GM21367 (cell line): ENCODE data around the gene DDIAS.
"Not testable (repeated sequence)": the region's sequence is repeated elsewhere in the genome, so short reads cannot be mapped to it uniquely, and the experiment has no call there.

Experiments
- ATAC-seq: cut with Tn5 transposase; IDR thresholded peaks from one replicate; pipeline ENCODE4 v1.9.1; 2021; ENCODE audit not compliant: unreplicated experiment

DDIAS gene

DNA sequence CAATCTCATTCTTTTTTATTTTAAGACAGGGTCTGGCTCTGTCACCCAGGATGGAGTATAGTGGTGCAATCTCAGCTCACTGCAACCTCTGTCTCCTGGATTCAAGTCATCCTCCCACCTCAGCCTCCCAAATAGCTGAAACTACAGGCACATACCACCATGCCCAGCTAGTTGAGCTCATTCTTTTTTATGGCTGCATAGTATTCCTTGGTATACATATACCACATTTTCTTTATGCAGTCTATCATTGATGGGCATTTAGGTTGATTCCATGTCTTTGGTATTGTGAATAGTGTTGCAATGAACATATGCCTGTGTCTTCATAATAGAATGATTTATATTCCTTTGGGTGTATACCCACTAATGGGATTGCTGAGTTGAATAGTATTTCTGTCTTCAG is 60.5 kb downstream of the DDIAS start:
- not testable (repeated sequence) for ATAC-seq

DNA sequence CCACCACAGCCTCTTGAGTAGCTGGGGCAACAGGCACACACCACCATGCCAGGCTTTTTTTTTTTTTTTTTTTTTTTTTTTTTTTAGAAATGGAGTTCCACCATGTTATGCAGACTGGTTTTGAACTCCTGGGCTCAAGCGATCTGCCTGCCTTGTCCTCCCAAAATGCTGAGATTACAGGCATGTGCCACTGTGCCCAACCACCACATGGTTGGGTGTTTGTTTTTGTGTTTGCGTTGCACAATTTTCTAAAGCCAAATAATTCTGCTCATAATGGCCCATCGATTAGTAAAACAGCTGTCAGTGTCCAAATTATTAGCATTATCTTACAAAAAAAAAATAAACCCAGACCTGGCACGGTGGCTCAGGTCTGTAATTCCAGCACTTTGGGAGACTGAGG is 65.8 kb downstream of the DDIAS start:
- no peak for ATAC-seq

DNA sequence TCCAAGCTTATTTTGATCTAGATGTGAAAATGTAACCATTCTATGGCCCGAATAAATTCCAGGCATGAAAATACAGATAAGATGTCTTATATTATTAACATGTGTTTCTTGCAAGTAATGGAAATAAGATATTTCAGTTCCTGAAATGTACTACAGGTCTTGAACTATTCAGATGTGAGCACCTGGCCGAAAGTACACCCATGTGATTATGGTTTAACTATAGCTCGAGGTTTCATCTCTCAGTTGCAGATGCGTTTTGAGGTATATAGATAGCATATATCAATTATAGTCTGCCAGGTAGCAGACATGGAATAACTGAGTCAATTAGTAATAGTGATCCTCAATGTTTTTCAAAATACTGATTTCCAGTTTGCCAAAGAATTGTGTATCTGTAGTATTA is 68.3 kb downstream of the DDIAS start:
- ATAC-seq = peak; percentile 97

DNA sequence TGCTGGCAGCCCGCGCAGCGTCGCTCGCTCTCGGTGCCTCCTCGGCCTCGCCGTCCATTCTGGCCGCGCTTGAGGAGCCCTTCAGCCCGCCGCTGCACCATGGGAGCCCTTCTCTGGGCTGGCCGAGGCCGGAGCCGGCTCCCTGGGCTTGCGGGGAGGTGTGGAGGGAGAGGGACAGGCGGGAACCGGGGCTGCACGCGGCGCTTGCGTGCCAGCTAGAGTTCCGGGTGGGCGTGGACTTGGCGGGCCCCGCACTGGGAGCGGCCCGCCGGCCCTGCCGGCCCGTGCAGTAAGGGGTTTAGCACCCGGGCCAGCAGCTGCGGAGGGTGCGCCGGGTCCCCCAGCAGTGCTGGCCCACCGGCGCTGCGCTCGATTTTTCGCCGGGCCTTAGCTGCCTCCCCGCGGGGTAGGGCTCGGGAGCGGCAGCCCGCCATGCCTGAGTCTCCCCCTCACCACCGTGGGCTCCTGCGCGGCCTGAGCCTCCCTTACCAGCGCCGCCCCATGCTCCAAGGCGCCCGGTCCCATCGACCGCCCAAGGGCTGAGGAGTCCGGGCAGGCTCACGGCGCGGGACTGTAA is 69.1 kb downstream of the DDIAS start:
- ATAC-seq = not testable (repeated sequence)

DNA sequence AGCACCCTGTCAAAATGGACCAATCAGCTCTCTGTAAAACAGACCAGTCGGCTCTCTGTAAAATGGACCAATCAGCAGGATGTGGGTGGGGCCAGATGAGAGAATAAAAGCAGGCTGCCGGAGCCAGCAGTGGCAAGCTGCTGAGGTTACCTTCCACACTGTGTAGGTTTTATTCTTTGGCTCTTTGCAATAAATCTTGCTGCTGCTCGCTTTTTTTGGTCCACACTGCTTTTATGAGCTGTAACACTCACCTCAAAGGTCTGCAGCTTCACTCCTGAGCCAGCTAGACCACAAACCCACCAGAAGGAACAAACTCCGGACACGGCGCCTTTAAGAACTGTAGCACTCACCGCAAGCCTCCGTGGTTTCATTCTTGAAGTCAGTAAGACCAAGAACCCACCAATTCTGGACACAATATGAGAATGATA is 70.0 kb downstream of the DDIAS start:
- ATAC-seq = not testable (repeated sequence)

DNA sequence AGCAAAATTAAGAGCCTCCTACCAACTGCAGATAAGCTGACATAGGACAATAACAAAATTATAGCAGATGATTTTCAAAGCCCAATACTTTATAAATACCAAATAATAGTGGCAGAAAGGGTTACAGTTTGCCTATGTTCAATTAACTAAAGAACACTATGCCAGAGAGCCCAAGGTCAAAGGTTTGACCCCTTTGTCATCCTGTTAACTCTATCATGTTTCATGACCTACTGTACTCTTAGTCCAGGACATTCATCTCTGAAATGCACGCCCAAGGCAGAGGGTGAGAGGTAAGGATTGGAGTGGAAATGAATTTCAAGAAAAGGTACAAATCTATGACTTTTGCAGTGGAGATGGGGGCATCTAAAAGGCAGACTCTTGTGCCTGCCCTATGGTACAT is 70.6 kb downstream of the DDIAS start:
- no peak for ATAC-seq

DNA sequence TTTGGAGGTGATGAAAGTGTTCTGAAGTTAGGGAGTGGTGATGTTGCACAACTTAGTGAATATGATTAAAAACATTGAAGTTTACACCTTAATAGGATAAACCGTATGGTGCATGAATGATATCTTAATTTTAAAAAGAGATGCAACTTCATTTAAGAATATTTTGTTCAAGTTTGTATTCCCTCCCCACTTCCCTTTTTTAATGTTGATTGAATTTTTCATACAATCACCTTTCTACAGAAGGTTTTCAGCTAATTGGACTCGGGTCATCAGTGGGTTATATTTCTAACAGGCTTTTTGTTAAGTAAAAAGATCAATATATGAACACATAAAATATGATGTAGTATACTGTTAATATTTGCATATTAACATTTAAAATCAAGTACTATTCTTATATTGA is 72.6 kb downstream of the DDIAS start:
- no peak for ATAC-seq

DNA sequence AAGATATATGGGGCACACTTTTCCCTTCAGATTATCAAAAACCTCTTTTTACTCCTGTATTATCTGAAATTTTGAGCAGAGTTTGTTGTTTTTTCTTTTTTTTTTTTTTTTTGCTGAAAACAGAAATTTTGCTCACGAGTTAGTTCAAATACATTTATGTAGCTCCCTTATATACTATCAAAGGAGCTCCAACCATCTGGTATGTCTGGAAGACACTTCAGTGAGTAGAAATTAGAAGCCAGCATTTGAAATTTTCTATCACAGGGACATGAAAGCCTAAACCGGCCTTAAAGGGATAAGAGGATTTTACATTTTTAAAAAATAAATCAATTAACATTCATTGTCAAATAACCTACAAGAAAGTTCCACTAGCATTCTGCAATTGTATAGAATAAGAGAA is 73.3 kb downstream of the DDIAS start:
- no peak for ATAC-seq

DNA sequence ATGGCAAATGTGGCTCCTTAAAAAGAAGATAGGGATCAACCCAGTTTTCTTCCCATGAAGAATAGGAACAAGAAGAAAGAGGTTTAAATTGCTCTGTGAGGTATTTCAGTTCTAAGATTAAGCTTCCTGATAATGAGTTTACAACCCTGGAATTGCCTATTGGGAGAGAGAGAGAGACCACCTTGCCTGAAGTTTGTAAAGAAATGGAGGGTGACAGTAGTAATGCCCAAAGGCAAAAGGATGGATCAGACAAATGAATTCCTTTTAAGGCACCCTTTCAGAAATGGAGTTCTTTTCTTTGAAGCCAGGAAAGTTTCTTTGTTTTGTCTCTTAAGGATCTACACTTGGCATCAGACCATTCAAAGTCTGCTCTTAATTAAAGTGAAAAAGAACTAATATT is 74.3 kb downstream of the DDIAS start:
- no peak for ATAC-seq

DNA sequence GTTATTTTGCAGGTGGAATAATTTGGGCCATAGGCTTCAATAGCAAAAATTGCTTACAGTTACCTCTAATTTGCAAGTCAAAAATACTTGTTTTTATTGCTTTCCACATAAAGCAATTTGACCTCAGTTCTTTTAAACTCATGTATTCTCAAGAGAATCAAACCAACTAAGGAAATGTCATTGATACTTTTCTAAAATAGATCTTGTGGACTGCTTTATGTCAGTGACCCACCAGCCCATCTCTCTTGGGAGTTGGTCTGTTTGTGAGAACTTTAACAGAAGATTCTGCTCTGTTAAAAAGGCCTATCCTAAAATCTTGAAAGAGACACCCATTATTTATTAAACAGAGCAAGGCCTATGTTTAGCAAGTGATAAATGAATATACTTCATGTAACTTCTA is 75.2 kb downstream of the DDIAS start:
- ATAC-seq = no peak

DNA sequence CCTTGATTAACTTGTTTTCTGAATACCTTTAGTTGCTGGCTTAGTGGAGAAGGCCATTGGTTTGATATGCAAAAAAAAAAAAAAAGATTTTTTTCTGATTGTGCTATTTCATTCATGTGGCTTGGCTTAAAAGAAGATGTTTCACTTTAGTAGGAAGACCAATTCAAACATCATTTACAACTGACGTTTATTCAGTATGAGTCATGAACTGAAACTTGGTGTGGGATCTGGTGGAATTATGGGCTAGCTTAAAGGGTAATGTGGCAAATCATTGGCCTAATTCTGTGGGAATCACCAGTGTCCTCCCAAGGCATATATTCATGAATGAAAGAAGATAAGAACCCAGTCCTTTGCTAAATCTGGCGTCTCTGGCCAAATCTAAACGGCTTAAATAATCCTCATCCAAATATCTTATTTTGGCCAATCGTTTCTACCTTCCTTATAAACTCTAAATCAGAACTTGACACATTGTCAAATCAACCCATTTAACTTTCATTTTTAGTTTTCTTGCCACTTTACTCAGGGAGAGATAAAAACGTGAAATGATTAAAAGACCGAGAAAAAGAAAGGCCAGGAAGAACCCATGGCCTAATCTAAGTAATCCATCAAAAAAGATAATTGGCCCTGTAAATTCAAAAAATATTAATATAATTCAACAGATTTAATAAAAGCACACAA is 77.0 kb downstream of the DDIAS start:
- no peak for ATAC-seq

DNA sequence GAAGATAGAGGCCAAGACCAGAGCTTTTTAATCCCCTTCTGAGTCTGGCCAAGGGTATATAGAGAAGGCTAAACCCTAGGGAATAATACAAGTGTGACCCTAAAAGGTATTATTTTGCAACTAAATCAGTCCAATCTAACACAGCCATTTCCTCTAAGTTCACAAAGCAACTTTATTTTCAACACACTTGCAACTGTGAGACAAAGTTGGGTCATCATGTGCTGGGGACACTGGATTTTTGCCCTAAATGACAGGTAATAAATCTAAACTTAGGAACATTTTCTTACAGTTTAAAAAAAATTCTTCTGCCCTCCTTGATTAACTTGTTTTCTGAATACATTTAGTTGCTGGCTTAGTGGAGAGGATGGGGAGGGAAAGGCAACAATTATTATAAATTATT is 78.3 kb downstream of the DDIAS start:
- ATAC-seq = no peak

DNA sequence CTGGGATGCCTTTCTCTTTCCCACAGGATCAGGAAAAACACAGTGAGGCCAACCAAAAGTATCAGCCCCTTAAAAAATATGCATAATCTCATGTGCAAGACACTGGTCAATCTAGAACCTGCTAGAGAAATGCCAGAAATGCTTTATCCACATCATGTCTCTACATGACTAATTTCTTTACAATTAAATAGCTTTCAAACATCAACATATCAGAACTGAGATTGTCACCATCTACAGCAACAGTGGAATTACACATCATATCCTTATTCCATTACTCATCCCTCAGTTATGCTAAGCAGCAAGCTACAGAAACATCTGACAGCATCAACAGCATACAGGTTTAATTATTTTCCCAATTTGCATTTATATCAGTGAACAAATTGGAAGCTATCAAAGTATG is 78.8 kb downstream of the DDIAS start:
- no peak for ATAC-seq

DNA sequence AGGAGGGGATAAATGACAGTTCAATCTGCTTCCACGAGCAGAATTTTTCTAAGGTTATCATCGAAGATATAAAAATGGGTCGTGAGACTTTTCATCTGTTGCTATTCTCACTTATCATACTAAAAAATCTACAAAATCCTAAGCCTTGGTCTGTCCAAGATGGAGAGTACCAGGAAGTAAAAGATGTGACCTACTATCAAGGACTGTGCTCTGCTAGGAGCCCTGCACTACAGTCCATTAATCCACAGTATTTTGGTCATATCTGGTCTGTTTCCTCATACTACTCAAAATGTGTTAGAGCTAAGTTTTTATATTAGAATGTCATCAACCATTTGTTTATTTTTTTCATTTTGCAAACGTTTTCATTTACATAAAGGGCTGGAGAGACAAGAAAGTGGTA is 79.4 kb downstream of the DDIAS start:
- no peak for ATAC-seq

DNA sequence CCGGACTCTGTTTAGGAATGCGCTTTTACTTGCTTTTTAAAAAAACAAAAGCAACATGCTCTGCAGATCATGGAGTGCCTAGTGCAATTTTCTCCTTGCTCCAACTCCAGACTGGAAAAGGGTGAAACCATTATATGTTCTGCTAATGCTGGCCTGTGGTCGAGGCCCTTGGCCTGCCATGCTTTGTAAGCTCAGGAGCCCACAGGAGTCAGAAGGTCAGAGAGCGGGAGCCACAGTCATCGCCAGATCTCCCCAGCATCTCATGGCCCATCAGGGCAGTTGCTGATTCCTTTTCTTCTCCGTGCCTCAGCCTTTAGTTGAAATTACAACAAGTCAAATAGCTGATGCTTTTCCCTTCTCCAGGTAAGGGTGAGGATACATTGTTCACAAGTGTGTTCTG is 80.3 kb downstream of the DDIAS start:
- no peak for ATAC-seq
